ENCODE data around the gene L3MBTL2.

Gene L3MBTL2

DNA sequence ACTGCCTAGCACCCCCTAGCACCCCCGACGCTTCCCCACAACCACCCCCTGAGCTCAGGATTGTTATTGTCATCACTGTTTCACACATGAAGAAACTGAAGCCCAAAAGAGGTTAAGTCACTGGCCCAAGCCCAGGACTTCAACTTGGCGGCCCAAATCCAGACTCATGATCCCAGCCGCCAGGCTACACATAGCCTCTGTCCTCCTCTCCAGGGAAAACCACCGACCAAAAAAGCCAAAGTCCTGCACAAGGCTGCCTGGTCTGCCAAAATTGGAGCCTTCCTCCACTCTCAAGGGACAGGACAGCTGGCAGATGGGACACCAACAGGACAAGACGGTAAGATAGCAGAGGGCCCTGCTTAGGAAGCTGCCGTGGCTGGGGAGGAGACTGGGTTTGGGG, 10.8 kb downstream of the L3MBTL2 start:
- DNase-seq, result no peak

DNA sequence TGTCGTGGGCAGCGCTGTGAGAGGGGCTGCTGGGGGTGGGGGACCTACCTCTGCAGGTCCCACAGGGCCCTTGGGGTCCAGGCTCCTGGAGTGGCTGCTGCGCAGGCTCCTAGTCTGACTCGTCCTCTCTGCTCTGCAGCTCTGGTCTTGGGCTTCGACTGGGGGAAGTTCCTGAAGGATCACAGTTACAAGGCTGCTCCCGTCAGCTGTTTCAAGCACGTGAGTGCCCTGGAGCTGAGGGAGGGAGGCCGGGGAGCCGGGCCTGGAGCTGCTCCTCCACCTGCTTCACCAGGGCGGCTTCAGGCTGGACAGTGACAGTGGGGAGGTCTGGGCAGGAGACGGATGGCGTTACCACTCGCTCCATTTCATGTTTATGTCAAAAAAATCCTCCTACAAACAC, 11.9 kb downstream of the L3MBTL2 start:
- no peak for DNase-seq

DNA sequence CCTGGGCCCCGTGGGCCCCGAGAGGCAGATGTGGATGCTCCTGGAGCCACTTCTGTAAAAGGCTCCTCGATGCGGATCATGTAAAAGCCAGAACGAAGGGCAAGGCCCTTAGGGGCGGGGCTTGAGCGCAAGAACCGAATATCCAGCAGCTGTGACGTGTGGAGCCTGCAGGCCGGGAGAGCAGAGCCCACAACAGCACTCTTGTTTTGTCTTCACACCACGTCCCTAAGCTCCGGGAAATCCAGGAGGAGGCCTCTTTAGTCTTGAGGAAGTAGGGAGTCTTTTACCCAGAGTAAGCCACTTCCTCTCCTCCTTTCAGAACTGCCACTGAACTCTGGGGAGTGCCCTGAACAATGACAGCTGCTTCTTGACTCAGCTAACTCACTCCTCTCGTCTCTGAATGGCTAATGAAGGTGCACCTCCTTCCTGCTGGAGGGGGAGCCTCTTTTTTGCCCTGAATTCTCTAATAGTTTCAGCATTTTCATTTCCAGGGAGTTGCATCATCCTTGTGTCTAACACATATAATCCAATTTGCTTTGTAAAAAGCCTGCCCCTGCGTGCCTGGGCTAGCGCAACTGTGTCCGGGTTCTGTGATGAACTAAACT, 12.5 kb downstream of the L3MBTL2 start:
- DNase-seq, result peak; percentile 32 to 50

DNA sequence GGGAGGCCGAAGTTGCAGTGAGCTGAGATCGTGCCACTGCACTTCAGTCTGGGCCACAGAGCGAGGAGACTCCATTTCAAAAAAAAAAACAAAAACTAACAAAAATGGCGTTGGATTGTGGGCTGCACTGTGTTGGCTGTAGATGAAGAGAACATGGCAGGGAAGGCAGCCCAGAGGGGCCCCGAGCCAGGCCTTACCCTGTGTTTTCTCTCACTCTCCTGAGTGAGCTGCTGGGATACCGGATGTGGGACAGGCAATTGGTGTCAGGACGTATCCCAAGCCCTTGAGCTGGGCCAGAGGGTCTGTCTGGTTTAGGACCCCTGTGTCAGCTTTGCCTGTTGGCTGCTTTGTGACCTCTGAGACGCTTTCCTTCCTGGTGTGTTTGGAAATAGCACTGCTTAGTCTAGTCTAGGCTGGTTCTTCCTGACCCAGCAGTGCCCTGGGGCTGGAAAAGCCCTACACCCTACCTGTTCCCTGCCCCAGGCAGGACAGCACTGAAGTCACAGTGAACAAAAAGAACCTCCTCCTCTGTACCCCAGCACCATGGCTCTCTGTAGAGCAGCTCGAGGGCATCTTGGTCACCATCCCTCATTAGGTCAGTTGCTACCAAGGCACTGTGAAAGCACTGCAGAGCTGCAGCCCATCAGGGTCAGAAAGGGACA, 17.9 kb downstream of the L3MBTL2 start:
- DNase-seq, result no peak

DNA sequence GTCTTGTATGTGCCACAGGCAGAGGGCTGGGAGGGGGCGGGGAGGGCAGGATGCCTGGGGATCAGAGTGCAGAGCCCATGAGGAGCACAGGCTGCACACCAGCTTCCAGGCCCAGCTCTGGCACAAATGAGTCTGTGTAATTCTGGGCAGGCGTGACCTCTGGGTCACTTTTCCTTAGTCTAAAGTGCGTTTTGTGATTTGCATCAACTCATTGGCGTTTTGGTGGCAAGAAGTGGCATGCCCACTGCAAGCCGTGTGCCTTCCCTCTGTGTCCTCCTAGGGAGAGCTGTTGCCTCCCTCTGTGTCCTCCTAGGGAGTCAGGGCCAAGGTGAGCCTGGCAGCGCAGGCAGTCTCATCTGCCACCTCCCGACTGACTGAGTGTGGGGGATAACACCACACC, 18.4 kb downstream of the L3MBTL2 start:
- no peak for DNase-seq

DNA sequence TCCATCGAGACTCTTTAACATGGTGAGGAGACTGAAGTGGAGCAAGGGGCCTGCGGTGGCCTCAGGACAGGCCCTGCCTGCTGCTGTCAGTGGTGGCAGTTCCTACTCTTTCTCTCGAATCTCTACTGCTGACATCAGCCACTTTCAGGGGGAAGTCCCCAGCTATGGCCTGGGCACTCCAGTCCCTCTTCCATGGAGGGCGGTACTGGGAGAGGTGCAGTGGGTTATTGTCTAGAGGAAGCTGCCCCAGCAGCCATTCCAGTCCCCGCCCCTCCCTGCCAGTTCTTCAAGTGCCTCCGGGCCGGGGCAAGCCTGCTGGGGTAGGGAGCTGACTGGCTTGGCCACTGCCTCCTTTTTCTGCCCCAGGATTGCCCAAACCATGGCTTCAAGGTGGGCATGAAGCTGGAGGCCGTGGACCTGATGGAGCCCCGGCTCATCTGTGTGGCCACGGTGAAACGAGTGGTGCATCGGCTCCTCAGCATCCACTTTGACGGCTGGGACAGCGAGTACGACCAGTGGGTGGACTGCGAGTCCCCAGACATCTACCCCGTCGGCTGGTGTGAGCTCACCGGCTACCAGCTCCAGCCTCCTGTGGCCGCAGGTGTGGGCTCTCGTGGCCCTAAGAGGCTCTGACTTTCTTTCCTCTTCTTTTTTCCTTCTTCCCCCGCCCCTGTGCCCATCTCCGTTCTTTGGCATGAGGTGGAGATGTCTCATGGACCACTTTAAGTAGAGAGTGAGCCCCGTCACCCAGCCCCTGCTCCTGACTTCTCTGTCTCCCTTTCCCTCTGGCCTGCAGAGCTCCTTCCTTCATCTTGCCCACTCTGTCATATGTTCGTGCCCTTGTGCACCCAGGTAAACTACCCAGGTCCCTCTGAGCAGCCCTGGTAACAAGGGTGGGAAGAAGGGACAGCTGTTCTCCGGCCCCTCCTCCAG, 21.9 kb downstream of the L3MBTL2 start:
- no peak for DNase-seq

DNA sequence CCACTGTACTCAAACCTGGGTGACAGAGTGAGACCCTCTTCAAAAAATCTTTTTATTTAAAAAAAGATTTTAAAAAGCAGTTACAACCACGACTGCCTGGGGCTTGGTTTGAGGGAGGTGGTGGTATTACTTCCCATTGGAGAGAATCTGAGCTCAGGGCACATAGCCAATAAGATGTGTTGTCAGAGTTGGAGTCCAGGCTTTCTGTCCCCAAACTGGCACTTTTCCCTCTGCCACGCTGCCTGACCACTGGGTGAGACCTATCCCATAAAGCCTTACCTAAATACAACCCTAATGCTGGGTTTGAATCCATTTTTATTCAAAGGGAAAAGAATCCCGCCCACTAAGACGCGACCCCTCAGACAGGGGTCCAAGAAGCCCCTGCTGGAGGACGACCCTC, 24.1 kb downstream of the L3MBTL2 start:
- DNase-seq, result no peak

DNA sequence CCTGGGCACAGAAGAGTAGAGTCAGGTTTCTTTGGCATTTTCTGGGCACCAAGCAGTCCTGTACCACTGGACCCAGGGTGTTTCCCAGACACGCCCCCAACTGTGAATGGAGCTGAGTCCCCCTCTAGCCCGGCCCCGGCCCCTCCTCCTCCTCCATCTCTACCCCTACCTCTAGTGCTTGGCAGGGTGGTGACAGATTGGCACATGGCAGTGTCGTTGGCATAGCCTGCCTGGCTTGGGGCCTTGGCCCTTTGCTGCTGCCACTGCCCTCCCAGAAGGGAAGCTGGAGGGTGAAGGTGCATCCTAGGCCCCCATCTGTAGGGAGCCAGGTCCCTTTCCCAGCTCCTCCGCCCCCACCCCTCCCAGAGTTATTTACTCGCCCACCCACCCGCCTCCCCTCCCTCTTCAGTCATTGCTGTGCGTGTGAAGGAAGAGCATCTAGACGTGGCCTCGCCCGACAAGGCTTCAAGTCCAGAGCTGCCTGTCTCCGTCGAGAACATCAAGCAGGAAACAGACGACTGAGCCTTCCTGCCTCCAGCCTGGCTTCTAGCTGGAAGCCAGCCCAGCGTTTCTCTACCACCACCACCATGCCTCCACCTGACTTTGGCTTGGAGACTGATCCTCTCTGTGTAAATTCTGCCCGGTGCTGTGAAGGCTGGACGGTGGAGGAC, 24.8 kb downstream of the L3MBTL2 start:
- DNase-seq, result no peak

DNA sequence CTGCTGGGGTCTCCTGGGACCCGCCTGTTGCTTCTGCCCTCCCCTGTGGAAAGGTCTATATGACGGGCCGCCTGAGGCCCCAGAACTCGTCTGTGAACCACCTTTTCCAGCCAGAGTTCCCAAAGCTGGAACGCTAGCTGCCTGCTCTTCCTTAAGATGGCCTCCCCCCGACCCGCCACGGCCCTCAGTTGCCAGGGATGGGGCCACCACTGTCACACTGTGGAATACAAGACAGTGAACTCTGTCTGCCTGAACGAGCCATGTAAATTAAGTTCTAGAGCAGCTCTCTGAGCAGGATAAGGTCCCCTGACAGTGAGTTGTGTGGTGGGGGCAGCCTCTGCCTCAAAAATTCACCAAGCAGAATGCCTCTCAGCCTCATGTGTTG, 25.3 kb downstream of the L3MBTL2 start:
- DNase-seq, result no peak

DNA sequence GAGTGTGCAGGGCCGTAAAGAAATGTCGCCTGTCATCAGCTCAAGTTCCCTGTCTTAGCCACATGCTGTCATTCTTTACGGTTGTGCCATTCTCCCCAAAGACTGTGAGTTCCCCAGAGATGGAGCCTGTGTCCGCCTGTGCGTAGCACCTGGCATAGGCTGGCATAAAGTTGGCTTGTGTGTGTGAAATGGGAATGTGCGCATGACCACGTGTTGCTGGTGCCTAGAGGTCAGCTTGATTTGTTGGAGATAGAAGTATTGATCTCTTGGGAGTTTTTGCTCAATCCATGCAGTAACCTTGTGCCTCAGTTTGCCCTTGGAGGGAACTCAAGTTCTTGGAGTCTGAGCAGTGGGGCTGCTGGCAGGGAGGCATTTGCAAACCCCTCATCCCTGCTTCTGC, 26.3 kb downstream of the L3MBTL2 start:
- DNase-seq, result no peak

DNA sequence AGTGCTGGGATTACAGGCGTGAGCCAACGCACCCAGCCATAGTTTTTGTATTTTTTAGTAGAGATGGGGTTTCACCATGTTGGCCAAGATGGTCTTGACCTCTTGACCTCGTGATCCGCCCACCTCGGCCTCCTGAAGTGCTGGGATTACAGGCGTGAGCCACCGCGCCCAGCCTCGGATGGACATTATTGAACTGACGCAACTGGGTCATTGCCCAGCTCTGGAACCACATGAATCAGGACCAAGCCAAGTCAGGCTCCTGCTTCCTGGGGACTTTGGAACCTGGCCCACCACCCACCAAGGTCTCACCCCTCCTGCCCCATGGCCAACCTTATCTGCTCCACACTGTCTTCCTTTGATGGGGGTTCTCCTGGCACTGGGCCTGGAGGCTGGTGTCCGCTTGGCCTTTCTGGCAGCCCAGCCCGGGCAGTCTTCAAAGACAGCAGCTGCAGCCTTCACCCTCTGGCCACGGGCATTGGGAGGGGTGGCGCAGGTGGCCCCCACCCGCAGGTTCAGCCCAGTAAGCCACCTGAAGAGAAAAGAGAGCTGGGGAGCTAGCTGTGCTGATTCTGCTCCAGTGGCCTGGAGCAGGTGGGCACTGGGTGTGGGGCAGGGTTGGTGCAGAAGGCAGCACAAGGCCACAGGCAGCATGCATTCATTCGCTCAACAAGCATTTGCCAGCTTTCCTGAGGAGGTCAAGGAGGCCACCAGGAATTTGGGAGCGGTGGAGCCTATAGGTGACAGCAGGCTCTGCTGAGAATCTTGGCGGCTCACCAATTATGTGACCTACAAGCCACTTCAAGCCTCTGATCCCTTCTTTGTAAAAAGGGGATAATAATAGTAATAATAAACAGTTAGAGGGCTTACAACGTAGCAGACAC, 29.9 kb downstream of the L3MBTL2 start:
- DNase-seq, result no peak

DNA sequence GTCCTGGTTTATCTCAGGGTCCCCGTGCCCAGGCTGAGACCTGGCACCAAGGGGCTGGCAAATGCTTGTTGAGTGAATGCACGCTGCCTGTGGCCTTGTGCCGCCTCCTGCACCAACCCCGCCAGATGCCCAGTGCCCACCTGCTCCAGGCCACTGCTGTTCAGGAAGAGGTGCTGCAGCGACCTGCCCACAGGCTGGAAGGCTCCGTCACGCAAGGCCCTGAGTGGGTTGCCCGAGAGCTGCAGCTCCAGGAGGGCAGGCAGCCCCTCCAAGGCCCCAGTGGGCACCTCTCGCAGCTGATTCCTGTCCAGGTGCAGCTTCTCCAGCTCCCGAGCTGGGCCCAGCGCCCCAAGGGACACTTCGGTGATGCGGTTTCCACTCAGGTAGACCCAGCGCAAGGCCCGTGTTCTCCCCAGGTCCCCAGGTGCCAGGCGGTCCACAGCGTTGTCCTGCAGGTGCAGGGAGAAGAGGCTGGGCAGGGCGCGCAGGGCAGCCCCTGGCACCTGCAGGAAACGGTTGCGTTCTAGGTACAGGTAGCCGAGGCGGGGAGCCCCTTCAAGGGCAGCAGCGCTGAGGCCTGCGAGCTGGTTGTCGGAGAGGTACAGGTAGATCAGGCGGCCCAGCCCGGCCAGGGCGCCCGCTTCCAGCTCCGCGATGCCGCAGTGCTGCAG, 32.1 kb downstream of the L3MBTL2 start:
- no peak for DNase-seq

DNA sequence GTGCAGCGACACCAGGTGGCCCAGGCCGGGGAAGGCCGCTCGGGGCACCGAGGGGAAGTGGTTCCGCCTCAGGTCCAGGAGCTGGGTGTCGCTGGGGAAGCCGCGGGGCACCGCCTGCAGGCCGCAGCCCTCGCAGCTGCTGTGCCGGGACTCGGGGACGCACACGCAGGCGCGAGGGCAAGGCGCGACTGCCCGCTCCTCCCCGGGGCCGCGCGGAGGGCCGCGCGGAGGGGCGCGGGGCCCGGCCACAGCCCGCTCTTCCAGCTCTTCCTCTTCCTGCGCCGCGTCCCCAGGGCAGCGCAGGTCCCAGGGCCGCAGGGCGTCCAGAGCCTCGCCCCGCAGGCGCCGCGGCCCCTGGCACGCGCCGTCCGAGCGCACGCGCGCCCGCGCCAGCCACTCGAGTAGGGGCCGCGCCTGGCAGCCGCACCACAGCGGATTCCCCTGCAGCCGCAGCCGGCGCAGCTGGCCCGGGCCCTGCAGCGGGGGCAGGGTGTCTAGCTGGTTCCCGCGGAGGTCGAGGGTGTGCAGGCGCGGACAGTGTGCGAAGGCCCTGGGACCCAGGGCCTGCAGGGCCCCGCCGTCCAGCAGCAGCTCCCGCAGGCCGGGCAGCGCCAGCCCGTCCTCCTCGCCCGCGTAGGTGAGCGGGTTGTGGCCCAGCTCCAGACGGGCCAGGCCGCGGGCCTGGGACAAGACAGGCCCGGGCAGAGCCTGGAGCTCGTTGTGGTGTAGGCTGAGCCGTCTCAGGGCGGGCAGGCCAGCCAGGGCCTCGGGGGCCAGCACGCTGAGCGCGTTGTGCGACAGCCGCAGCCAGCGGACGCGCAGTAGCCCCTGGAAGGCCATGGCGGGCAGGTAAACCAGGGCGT, 32.8 kb downstream of the L3MBTL2 start:
- peak; percentile 79 to 85 for DNase-seq

DNA sequence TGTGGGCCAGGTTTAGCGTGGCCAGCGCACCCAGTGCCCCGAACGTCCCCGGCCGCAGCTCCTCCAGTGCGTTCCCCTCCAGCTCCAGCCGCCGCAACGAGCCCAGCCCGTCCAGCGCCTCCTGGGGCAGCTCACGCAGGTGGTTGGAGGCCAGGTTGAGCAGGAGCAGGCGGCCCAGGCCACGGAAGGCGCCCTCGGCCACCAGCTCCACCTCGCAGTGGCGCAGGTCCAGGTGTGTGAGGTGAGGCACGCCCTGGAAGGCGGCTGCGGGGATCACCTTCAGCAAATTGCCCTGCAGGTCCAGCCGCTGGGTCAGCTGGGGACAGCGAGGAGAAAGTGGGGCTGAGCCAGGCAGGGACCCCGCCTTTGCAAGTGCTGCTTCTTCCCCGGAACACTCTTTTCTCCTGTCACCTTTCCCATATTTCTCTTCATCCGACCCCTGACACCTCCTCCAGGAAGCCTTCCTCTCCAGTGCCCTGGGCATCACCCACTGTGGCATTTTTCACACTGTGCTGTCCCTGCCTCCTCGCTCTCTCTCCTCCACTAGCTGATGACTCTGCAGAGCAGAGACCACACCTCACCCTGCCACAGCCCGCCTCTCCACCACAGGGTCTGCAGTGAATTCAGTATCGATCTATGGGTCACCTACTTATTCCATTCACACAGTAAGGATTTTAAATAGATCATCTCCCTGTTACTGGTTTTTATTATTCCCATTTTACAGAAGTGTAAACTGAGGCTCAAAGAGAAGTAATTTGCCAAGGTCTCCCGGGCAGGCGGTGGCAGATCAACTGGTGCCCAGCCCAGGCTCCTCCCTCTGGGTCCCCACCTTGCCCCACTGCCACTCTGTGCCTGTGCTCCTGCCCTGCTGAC, 33.7 kb downstream of the L3MBTL2 start:
- no peak for DNase-seq

DNA sequence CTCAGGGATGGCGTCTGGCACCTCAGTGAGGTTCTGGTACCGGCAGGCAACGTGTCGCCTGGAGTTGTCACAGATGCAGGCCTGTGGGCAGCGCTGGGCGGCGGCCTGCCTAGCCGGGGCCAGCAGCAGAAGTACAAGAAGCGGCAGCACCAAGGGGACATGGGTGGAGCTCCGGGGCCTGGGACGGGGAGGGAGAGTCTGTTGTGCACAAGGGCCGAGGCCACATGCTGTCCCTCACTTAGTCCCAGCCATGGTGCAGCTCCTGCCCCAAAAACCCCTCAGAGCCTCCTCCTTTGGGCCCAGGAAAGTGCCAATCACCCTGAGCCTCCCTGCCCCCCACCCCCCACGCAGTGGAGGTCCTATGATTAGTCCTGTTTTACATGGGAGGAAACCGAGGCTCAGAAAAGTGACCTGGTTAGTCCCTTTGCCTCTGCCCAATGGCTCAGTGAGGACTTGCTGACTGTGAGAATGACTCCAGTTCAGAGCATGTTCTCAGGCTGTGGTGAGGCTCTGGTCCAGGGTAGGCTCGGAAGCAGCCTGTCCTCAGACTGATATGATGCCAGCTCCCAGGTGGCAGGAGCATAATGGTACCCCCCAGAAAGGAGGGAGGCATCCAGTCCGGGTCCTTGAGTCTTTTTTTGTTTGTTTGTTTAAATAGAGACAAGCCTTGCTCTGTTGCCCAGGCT, 34.5 kb downstream of the L3MBTL2 start:
- no peak for DNase-seq

DNA sequence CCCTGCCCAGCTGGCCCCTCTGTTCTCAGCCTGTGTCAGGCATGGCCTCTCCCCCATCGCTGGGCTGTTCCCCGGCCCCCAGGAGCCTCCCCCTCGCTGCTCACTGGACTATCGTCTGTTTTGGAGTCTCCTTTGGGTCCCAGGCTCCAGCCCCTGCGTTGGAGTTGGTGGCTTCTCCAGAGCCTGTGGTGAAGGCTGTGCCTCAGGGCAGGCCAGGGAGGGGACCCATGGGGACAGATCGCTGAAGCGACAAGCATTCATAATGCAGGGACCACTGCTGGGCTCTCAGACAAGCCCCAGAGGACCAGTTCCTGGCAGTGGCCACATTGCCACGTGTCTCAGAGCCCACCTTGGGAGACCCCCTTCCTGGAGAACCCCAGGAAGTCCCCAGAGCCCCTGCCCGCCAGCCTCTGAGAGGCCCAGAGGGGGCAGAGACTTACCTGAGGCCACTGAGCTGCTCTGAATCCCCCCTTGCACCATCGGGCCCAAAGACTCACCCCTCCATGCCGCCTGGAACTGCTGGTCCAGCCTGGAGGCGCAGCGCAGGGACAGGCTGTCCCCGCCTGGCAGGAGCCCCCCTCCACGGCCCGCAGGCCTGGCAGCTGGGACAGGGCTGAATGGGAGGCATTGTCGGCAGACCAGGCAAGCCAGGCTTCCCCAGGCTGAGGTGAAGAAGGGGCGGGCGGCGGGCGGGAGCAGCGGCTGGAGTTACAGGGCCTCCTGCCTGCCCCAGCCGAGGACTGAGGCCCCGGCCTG, 35.4 kb downstream of the L3MBTL2 start, which contains the start of gene CHADL:
CHADL (minus strand) TSS at position 555 of the 756 bp plus-strand sequence; CDS start at position 505, 50 bp downstream.
- no peak for DNase-seq

DNA sequence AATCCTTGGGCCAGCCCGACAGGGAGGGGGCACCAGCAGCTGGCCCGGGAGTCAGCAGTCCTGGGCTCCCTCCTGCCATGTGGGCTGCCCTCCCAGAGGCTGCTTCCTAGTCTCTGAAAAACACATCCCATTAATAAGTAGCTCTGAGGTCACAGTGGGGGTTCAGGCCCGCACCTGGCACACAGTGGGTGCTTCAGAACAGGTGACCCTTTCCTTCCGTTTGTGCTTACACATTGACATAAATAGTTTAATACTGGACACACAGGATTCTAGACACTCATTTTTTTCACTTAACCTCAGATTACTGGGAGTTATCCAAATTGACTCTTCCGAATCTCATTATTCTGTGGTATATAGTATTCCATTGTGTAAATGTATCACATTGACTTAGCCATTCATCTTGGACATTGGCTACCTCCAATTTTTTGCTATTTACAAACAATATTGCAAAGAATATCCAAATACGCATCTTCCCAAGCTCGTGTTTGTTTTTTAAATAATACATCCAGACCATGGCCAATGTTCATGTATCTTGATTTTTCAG, 36.1 kb downstream of the L3MBTL2 start:
- no peak for DNase-seq

All from stimulated activated CD4-positive, alpha-beta T cell treated with anti-CD3 and anti-CD28 coated beads, Interleukin-2, amount 100 ng/mL, for 24 hours (primary cell).